GM12865 (cell line): Measurements from ENCODE around the gene CLK1.
A peak's percentile ranks its signal among the peaks of the same experiment; 100 is the strongest.

Experiments
- DNase-seq: peaks from one replicate; pipeline ENCODE4 v3.0.0; 2010; ENCODE audit warnings: low read depth
- H3K4me3 ChIP-seq: 2 replicates; pipeline ENCODE4 v1.5.1; 2011; ENCODE audit warnings: mild to moderate bottlenecking, low read depth, low read length, control low read depth
- CTCF ChIP-seq: IDR thresholded peaks from 2 replicates; pipeline ENCODE4 v1.5.1; 2011; ENCODE audit warnings: low read length, control low read depth, low read depth, inconsistent platforms; ENCODE audit not compliant: insufficient read depth; ENCODE audit errors: missing control alignments

The CLK1 gene

GRCh38 chr2:200863782-200864175 lies 679 bp downstream of the CLK1 start:
- peak overlapping the region; percentile 69 for H3K4me3 ChIP-seq
- TF ChIP-seq CTCF: no peak
- no peak for DNase-seq

GRCh38 chr2:200862532-200863000 lies 1.9 kb downstream of the CLK1 start:
- peak; percentile 59 for DNase-seq
- TF ChIP-seq CTCF: no peak

GRCh38 chr2:200861617-200862155 lies 2.8 kb downstream of the CLK1 start:
- DNase-seq: no peak
- H3K4me3 ChIP-seq: peak overlapping the region; percentile 69
- TF ChIP-seq CTCF: no peak

More at GRCh38 chr2:200862532-200863000, 1.9 kb downstream of the CLK1 start:
- peak overlapping the region; percentile 69 for H3K4me3 ChIP-seq

- no peak for DNase-seq
- no peak for TF ChIP-seq CTCF
- H3K4me3 ChIP-seq: no peak overlapping the region
Measured at GRCh38 chr2:200860092-200860795, 4.2 kb downstream of the CLK1 start.

- H3K4me3 ChIP-seq: no peak overlapping the region
- no peak for DNase-seq
- no peak for TF ChIP-seq CTCF
Measured at GRCh38 chr2:200856806-200857205, 7.7 kb downstream of the CLK1 start.

- no peak for DNase-seq
- H3K4me3 ChIP-seq: no peak overlapping the region
- TF ChIP-seq CTCF: no peak
Measured at GRCh38 chr2:200852605-200853004, 11.9 kb downstream of the CLK1 start.
